Measurements from ENCODE around the gene GRID1. TPM values are rescaled to one million over a fixed set of nuclear protein-coding genes. Genes with fewer than 3 reads are reported as not detected.
"Not testable (repeated sequence)": the region's sequence is repeated elsewhere in the genome, so short reads cannot be mapped to it uniquely, and the experiment has no call there.

Gene GRID1
- polyA plus RNA-seq, 3 donors = 1.6 to 2.2 (median 1.7) TPM

- DNase-seq = no peak
Measured at GRCh38 chr10:85997544-85997943, 369.1 kb downstream of the GRID1 start.

DNA sequence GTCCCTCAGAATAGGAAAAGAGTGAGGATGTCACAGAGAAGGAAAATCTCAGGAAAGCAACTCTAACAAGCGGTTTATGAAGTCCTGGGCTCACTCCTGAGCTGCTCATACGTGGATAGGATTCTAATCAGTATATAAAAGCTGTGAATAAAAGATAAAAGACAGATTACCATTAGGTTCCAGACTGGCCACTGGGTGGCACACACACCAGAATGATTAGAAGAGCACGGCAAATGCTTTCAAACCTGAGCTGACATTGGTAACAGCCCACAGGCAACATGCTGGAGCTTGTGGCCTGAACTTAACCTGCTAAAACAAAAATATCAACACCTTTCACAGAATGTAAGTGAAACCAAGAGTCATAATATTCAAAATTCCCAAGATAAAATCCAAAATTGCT, 370.8 kb downstream of the GRID1 start:
- DNase-seq = peak; percentile 4

DNA sequence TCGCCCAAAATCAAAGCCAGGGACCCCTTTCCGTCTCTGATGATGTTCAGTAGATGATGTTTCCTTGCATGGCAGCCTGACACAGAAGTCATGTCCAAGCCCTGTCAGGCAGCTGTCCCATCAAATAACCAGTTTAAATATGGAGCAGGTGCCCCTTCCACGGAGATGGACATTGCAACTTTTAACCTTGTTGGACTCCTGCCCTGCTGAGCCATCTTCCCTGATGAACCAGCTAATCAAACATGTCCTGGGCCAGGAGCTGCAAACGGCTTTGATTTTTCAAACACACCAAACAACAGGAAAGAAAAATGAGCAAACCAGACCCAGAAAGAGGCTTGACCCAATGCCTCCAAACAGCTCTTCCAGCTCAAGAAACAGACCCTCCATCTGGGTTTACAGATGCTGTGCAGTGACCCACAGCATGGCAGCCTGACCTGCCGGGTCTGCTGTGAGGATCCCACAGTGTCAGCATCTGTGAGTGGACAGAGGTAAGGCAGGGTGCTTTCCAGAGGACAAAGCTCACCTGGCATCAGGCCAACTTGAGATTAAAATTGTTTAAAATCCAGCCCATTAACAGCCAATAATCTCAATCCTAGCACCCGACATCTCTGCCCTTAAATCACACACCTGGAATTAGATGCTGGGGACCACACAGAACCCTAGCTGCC, 372.6 kb downstream of the GRID1 start:
- DNase-seq = no peak

DNA sequence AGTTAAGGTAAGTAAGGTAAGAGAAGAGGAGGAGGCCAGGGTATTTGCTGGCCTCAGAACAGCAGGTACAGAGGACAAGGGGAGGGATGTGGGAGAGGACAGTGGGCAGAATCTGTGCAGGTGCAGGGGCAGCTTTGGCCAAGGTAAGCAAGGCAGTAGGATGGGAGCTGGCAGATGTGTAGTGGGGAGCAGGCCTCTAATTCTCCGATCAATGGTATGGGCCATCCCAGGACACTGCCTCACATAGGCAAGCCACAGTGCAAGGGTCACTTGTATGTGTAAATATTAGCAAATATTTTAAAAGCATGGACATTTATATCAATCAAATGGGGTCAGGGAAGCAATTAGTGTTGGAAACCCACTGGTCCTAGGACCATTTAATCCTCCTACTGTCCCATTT, 373.5 kb downstream of the GRID1 start:
- no peak for DNase-seq

- DNase-seq = no peak
Measured at GRCh38 chr10:85992324-85992723, 374.3 kb downstream of the GRID1 start.

GRCh38 chr10:85986777-85987176, 379.8 kb downstream of the GRID1 start:
- no peak for DNase-seq

DNA sequence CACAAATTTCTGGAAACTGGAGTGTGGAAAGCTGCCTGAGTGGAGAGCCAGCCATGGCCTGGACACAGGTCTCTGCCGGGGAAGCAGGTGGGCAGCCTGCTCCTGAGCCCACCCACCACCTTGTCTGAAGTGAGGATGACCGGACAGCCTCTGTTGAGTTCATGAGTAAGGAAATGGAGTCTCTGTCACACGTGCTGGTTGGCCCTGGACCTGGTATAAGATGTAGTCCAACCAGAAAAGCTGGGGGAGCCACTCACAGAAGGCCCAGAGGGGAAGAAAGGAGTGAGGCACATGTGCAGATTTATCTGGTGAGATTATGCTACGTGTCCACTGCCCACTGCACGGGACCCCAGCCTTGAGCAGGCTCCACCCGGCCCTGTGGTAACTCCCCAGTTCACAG, 383.5 kb downstream of the GRID1 start:
- DNase-seq = no peak

GRCh38 chr10:85979598-85979997, 387.0 kb downstream of the GRID1 start:
- no peak for DNase-seq

GRCh38 chr10:85978566-85979358, 387.8 kb downstream of the GRID1 start:
- DNase-seq = no peak

- no peak for DNase-seq
Measured at GRCh38 chr10:85977642-85978041, 389.0 kb downstream of the GRID1 start.

DNA sequence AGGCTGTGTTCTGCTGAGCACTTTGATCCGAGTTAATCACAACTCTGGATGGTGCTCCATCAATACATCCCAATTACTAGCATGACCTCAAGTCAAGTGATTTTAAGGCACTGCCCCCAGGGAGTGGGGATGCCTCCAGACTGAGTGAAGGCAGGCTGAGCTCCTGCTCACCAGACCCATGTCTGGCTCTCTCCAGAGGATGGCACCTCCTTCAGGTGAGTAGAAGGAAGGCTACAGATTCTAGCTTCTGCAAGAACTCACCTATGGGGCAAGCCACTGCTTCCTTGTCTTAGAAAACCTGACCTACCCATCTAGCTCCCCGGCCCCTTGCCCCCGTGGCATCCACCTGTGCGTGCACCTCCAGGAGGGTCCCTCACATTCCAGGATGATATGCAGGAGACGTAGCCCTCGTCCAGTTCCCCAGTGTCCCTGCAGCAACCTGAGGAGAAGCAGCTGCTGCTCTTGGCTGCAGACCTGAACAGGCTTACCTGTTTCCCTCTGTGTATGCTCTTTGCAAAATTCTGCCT, 390.3 kb downstream of the GRID1 start:
- DNase-seq = no peak

- DNase-seq = no peak
Measured at GRCh38 chr10:85971494-85971893, 395.1 kb downstream of the GRID1 start.

DNA sequence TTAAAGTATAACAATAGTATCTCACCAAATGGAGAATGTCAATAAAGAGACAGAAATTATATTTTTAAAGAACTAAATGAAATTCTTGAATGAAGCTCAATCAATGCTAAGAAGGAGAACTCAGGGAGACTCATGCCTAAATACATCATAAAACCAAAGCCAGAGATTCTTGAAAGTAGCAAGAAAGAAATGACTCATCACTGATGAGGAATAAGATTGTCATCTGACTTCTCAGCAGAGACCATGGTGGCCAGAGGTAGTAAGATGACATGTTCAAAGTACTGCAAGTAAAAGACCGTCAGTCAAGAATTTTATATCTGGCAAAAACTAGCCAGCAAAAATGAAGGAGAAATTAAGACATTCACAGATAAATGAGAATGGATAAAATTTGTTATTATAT, 399.0 kb downstream of the GRID1 start:
- no peak for DNase-seq

GRCh38 chr10:85961479-85962067, 405.0 kb downstream of the GRID1 start:
- no peak for DNase-seq

DNA sequence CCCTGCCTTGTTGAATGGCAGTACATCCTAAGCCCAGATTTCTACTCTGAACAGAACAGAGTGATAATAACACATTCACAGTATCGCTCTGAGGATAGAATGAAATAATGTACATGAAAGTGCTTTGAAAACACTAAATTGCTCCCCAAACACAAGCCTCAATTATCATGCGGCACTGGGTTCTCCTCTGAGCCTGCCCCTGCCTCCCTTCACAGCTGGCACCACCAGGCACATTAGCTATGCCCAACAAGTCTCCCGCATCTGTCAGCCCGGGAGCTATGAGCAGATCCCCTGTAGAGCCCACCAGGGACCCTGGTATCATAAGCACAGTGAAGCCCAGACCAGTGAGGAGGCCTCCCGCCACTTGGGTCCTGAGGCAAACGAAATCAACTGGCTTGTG, 405.5 kb downstream of the GRID1 start:
- DNase-seq = no peak

GRCh38 chr10:85959239-85959638, 407.4 kb downstream of the GRID1 start:
- DNase-seq = no peak

GRCh38 chr10:85950921-85951320, 415.7 kb downstream of the GRID1 start:
- no peak for DNase-seq

- no peak for DNase-seq
Measured at GRCh38 chr10:85946713-85947326, 419.8 kb downstream of the GRID1 start.

GRCh38 chr10:85936161-85936560, 430.4 kb downstream of the GRID1 start:
- no peak for DNase-seq

GRCh38 chr10:85934586-85934985, 432.0 kb downstream of the GRID1 start:
- no peak for DNase-seq

- DNase-seq = not testable (repeated sequence)
Measured at GRCh38 chr10:85929993-85930392, 436.6 kb downstream of the GRID1 start.

GRCh38 chr10:85927952-85928665, 438.5 kb downstream of the GRID1 start:
- DNase-seq = no peak

All from renal pelvis (tissue), 4 donors.